Neural cell (in vitro differentiated cells): ENCODE results near the gene PCGF5. TPM values are rescaled to one million over a fixed set of nuclear protein-coding genes. Genes with fewer than 3 reads are reported as not detected.

Experiments
- H2AFZ ChIP-seq: fragments of 200-600, 300-800 bp; sonication (generic), shearing (Covaris generic); 2 replicates; pipeline ENCODE4 v1.6.0; 2014; ENCODE audit warnings: low read depth, mild to moderate bottlenecking, antibody characterized with exemption, low read length, moderate library complexity
- H3F3A ChIP-seq: fragments of 200-600 bp; shearing (Covaris generic); 2 replicates; pipeline ENCODE4 v1.6.1; 2016; ENCODE audit warnings: mild to moderate bottlenecking, moderate library complexity, mixed read lengths, antibody characterized with exemption, low read length; ENCODE audit not compliant: insufficient read depth, poor library complexity, severe bottlenecking
- H3K27ac ChIP-seq: fragments of 200-600, 300-800 bp; sonication (generic), shearing (Covaris generic); 2 replicates; pipeline ENCODE4 v1.5.1; 2014; ENCODE audit warnings: mild to moderate bottlenecking, low read length, moderate library complexity
- H3K27me3 ChIP-seq: fragments of 300-800, 200-600 bp; sonication (generic), shearing (Covaris generic); 2 replicates; pipeline ENCODE4 v1.6.0; 2014; ENCODE audit warnings: mild to moderate bottlenecking, low read depth, low read length, moderate library complexity; ENCODE audit not compliant: insufficient read depth
- H3K36me3 ChIP-seq: fragments of 300-800, 200-600 bp; sonication (generic), shearing (Covaris generic); 2 replicates; pipeline ENCODE4 v1.5.1; 2014; ENCODE audit warnings: mild to moderate bottlenecking, antibody characterized with exemption, low read length, moderate library complexity; ENCODE audit not compliant: insufficient read depth
- H3K4me2 ChIP-seq: fragments of 300-800, 200-600 bp; sonication (generic), shearing (Covaris generic); 2 replicates; pipeline ENCODE4 v1.6.0; 2014; ENCODE audit warnings: mild to moderate bottlenecking, low read length
- H3K4me3 ChIP-seq: fragments of 300-800, 200-600 bp; sonication (generic), shearing (Covaris generic); 2 replicates; pipeline ENCODE4 v1.5.1; 2014; ENCODE audit warnings: mild to moderate bottlenecking, low read length, moderate library complexity
- H3K79me2 ChIP-seq: fragments of 200-600 bp; shearing (Covaris generic); replicated peaks from 2 replicates; pipeline ENCODE4 v1.6.0; 2014; ENCODE audit warnings: mild to moderate bottlenecking, low read length, moderate library complexity; ENCODE audit not compliant: insufficient read depth
- H3K9ac ChIP-seq: fragments of 300-800, 200-600 bp; sonication (generic), shearing (Covaris generic); 2 replicates; pipeline ENCODE4 v1.6.1; 2016; ENCODE audit warnings: mild to moderate bottlenecking, low read length, mixed read lengths
- H3K9me2 ChIP-seq: fragments of 200-600 bp; shearing (Covaris generic); 2 replicates; pipeline ENCODE4 v1.6.1; 2016; ENCODE audit warnings: mild to moderate bottlenecking, low read length, mixed read lengths; ENCODE audit not compliant: insufficient read depth
- H3K9me3 ChIP-seq: fragments of 200-600, 300-800 bp; sonication (generic), shearing (Covaris generic); 2 replicates; pipeline ENCODE4 v1.6.1; 2016; ENCODE audit warnings: mild to moderate bottlenecking, mixed run types, low read length, moderate library complexity, mixed read lengths
- H4K20me1 ChIP-seq: fragments of 200-600 bp; shearing (Covaris generic); 2 replicates; pipeline ENCODE4 v1.6.1; 2016; ENCODE audit warnings: mild to moderate bottlenecking, mixed run types; ENCODE audit not compliant: insufficient read depth
- CTCF ChIP-seq: fragments of 450-650 bp; IDR thresholded peaks from 2 replicates; pipeline ENCODE4 v1.5.1; 2014; ENCODE audit warnings: antibody characterized with exemption, mild to moderate bottlenecking, moderate library complexity; ENCODE audit not compliant: poor library complexity, severe bottlenecking
- EP300 ChIP-seq: fragments of 450-650 bp; conservative IDR thresholded peaks from 2 replicates; pipeline ENCODE4 v1.6.1; 2014; ENCODE audit warnings: antibody characterized with exemption, mild to moderate bottlenecking, moderate library complexity; ENCODE audit not compliant: poor library complexity, severe bottlenecking
- EZH2 ChIP-seq: fragments of 200-600, 300-800 bp; shearing (Covaris generic), sonication (generic); IDR thresholded peaks from 2 replicates; pipeline ENCODE4 v1.6.1; 2014; ENCODE audit warnings: antibody characterized with exemption, low read length, borderline replicate concordance, mild to moderate bottlenecking; ENCODE audit not compliant: insufficient read depth, poor library complexity, severe bottlenecking
- MXI1 ChIP-seq: fragments of 450-650 bp; conservative IDR thresholded peaks from 2 replicates; pipeline ENCODE4 v1.6.1; 2014; ENCODE audit warnings: antibody characterized with exemption, mild to moderate bottlenecking; ENCODE audit not compliant: poor library complexity, severe bottlenecking
- POLR2AphosphoS5 ChIP-seq: IDR thresholded peaks from 2 replicates; pipeline ENCODE4 v1.6.1; 2012
- RAD21 ChIP-seq: fragments of 450-650 bp; conservative IDR thresholded peaks from 2 replicates; pipeline ENCODE4 v1.6.1; 2014; ENCODE audit warnings: antibody characterized with exemption, mild to moderate bottlenecking, moderate library complexity
- REST ChIP-seq: IDR thresholded peaks from 2 replicates; pipeline ENCODE4 v1.6.1; 2012; ENCODE audit warnings: borderline replicate concordance
- SMC3 ChIP-seq: fragments of 450-650 bp; conservative IDR thresholded peaks from 2 replicates; pipeline ENCODE4 v1.6.1; 2014; ENCODE audit warnings: antibody characterized with exemption, mild to moderate bottlenecking, moderate library complexity; ENCODE audit not compliant: poor library complexity
- TAF1 ChIP-seq: IDR thresholded peaks from 2 replicates; pipeline ENCODE4 v1.6.1; 2012; ENCODE audit warnings: low read depth
- polyA plus RNA-seq: library from polyadenylated mRNA; depleted of rRNA; stranded (reverse); fragments of >200 nt; gene quantifications from 2 replicates; pipeline ENCODE4 v1.2.3, GENCODE V29; 2014

PCGF5 gene
- polyA plus RNA-seq, 1 donor from 2014 or later, result 5.6 TPM

GRCh38 chr10:91311601-91312381 is 91.3 kb downstream of the PCGF5 start:
- H3K27me3 ChIP-seq, result no peaks in the 10 kb centered on the region
- no peak overlapping the region for H2AFZ ChIP-seq
- H4K20me1 ChIP-seq, result no peaks in the 10 kb centered on the region
- TF ChIP-seq POLR2AphosphoS5 (no peak), RAD21 (no peak), TAF1 (no peak), EP300 (no peak), EZH2 (no peak), MXI1 (no peak), REST (no peak)
- H3K9me3 ChIP-seq, result no peaks in the 10 kb centered on the region
- no peak overlapping the region for H3K4me3 ChIP-seq
- no peak overlapping the region for H3K27ac ChIP-seq
- H3F3A ChIP-seq, result no peaks in the 10 kb centered on the region
- H3K36me3 ChIP-seq, result no peaks in the 10 kb centered on the region
- H3K9ac ChIP-seq, result no peak overlapping the region
- no peaks in the 10 kb centered on the region for H3K79me2 ChIP-seq
- no peaks in the 10 kb centered on the region for H3K9me2 ChIP-seq
- H3K4me2 ChIP-seq, result no peak overlapping the region

GRCh38 chr10:91312382-91312733 is 91.9 kb downstream of the PCGF5 start:
- Histone ChIP-seq H3K9me3 (no peaks in the 10 kb centered on the region), H3K79me2 (no peaks in the 10 kb centered on the region), H3K27ac (no peak overlapping the region), H3K9me2 (no peaks in the 10 kb centered on the region), H3F3A (no peaks in the 10 kb centered on the region), H3K4me2 (no peak overlapping the region), H3K36me3 (no peaks in the 10 kb centered on the region), H3K27me3 (no peaks in the 10 kb centered on the region), H2AFZ (no peak overlapping the region), H4K20me1 (no peaks in the 10 kb centered on the region), H3K4me3 (no peak overlapping the region), H3K9ac (no peak overlapping the region)
- no peak for TF ChIP-seq MXI1
- TF ChIP-seq RAD21, result no peak
- TF ChIP-seq EZH2, result no peak
- TF ChIP-seq SMC3, result no peak
- no peak for TF ChIP-seq POLR2AphosphoS5
- no peak for TF ChIP-seq EP300
- no peak for TF ChIP-seq TAF1
- TF ChIP-seq REST, result no peak
- no peak for TF ChIP-seq CTCF
